Fibroblast of skin of left quadriceps (primary cell): ENCODE measurements around the gene DOCK3.
"Not testable (repeated sequence)": the region's sequence is repeated elsewhere in the genome, so short reads cannot be mapped to it uniquely, and the experiment has no call there.

Experiments used
- DNase-seq, 2 experiments: peaks; one replicate each; pipeline ENCODE4 v3.0.0-alpha.2; 2013; ENCODE audit warnings: low read depth in 2 of 2

Gene DOCK3

GRCh38 chr3:50803805-50804204, 129.1 kb downstream of the DOCK3 start:
- DNase-seq = not testable (repeated sequence)

- DNase-seq = not testable (repeated sequence)
Measured at GRCh38 chr3:50804376-50804775, 129.6 kb downstream of the DOCK3 start.

- no peak for DNase-seq
Measured at GRCh38 chr3:50805321-50805720, 130.6 kb downstream of the DOCK3 start.

GRCh38 chr3:50806031-50806430, 131.3 kb downstream of the DOCK3 start:
- no peak for DNase-seq

- DNase-seq = no peak
Measured at GRCh38 chr3:50806806-50807205, 132.1 kb downstream of the DOCK3 start.

- no peak for DNase-seq
Measured at GRCh38 chr3:50807266-50807665, 132.5 kb downstream of the DOCK3 start.

- no peak for DNase-seq
Measured at GRCh38 chr3:50811893-50812292, 137.2 kb downstream of the DOCK3 start.

- DNase-seq = no peak
Measured at GRCh38 chr3:50815844-50816243, 141.1 kb downstream of the DOCK3 start.

- no peak for DNase-seq
Measured at GRCh38 chr3:50816894-50817293, 142.2 kb downstream of the DOCK3 start.

GRCh38 chr3:50817756-50818529, 143.2 kb downstream of the DOCK3 start:
- DNase-seq = no peak

- DNase-seq = no peak
Measured at GRCh38 chr3:50819882-50820281, 145.2 kb downstream of the DOCK3 start.

GRCh38 chr3:50825841-50826240, 151.1 kb downstream of the DOCK3 start:
- no peak for DNase-seq

- no peak for DNase-seq
Measured at GRCh38 chr3:50830451-50830850, 155.7 kb downstream of the DOCK3 start.

GRCh38 chr3:50831009-50831408, 156.3 kb downstream of the DOCK3 start:
- not testable (repeated sequence) for DNase-seq

GRCh38 chr3:50840983-50841489, 166.3 kb downstream of the DOCK3 start:
- no peak for DNase-seq

GRCh38 chr3:50848308-50848707, 173.6 kb downstream of the DOCK3 start:
- no peak for DNase-seq

- DNase-seq = no peak
Measured at GRCh38 chr3:50850639-50851511, 176.1 kb downstream of the DOCK3 start.

- no peak for DNase-seq
Measured at GRCh38 chr3:50853936-50854335, 179.2 kb downstream of the DOCK3 start.

GRCh38 chr3:50862221-50862620, 187.5 kb downstream of the DOCK3 start:
- no peak for DNase-seq

GRCh38 chr3:50873376-50874157, 198.8 kb downstream of the DOCK3 start:
- DNase-seq = no peak

- not testable (repeated sequence) for DNase-seq
Measured at GRCh38 chr3:50874876-50875275, 200.1 kb downstream of the DOCK3 start.

- DNase-seq = no peak
Measured at GRCh38 chr3:50876947-50877346, 202.2 kb downstream of the DOCK3 start.
